RWPE2 (cell line): ENCODE data around the gene NTRK1.

Experiments
- ATAC-seq: fragments of 200-7000 bp; cut with Tn5 transposase; 3 replicates; pipeline ENCODE4 v1.9.1; 2021; ENCODE audit warnings: low read depth
- DNase-seq: peaks from one replicate; pipeline ENCODE4 v3.0.0-alpha.2; 2020; ENCODE audit warnings: low spot score
- H3K27ac ChIP-seq: fragments of 450-650 bp; 2 replicates; pipeline ENCODE4 v1.5.1; 2017; ENCODE audit warnings: mild to moderate bottlenecking; ENCODE audit not compliant: poor library complexity, severe bottlenecking
- H3K27me3 ChIP-seq: fragments of 250-450 bp; sonication (Bioruptor Pico); 2 replicates; pipeline ENCODE4 v1.5.1; 2021; ENCODE audit warnings: mild to moderate bottlenecking, moderate library complexity; ENCODE audit not compliant: insufficient read depth, poor library complexity, severe bottlenecking
- H3K36me3 ChIP-seq: fragments of 250-450 bp; sonication (Bioruptor Pico); 2 replicates; pipeline ENCODE4 v1.5.1; 2020; ENCODE audit warnings: low read depth, mild to moderate bottlenecking, moderate library complexity
- H3K4me1 ChIP-seq: fragments of 250-450 bp; sonication (Bioruptor Pico); 2 replicates; pipeline ENCODE4 v1.5.1; 2021; ENCODE audit warnings: mild to moderate bottlenecking, moderate library complexity; ENCODE audit not compliant: insufficient read depth, poor library complexity, severe bottlenecking
- H3K4me3 ChIP-seq: fragments of 250-450 bp; sonication (Bioruptor Pico); 2 replicates; pipeline ENCODE4 v1.5.1; 2021; ENCODE audit warnings: mild to moderate bottlenecking, moderate library complexity; ENCODE audit not compliant: severe bottlenecking
- H3K9me3 ChIP-seq: fragments of 250-450 bp; sonication (Bioruptor Pico); 2 replicates; pipeline ENCODE4 v1.5.1; 2021; ENCODE audit warnings: mild to moderate bottlenecking, moderate library complexity; ENCODE audit not compliant: severe bottlenecking
- TF ChIP-seq, protein P1 (sequence below): fragments of 450-650 bp; IDR thresholded peaks from one replicate; pipeline ENCODE4 v1.5.1; 2017; ENCODE audit warnings: mild to moderate bottlenecking, moderate library complexity; ENCODE audit not compliant: poor library complexity, severe bottlenecking

NTRK1 gene

DNA sequence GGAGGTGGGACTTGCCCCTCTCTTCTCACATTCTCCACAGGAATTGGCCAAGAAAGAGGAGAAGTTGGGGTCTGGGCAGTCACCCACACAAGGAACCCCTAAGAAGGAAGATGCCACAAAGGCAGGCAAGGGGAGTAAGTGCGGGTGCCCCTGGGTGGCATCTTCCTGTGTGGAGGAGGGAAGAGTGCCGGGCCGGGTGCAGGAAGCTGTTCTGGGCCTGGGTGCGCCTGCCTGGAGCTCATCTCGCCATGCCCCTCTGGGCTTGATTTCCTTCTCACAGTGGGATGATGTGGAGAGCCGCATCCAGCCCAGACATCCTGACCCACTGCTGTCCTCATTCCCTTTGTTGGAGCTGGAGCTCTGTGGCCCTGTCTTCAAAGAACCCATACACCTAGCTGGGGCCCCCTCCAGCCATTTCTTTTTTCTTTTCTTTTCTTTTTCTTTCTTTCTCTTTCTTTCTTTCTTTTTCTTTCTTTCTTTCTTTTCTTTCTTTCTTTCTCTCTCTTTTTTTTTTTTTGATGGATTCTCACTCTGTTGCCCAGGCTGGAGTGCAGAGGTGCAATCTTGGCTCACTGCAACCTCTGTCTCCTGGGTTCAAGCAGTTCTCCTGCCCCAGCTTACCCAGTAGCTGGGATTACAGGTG, 69.1 kb downstream of the NTRK1 start:
- no peak for ATAC-seq
- peaks cover 9% of the 10 kb centered on the region for H3K27me3 ChIP-seq
- no peaks in the 10 kb centered on the region for H3K4me1 ChIP-seq
- no peaks in the 10 kb centered on the region for H3K36me3 ChIP-seq
- no peaks in the 10 kb centered on the region for H3K9me3 ChIP-seq
- TF ChIP-seq, protein P1, sequence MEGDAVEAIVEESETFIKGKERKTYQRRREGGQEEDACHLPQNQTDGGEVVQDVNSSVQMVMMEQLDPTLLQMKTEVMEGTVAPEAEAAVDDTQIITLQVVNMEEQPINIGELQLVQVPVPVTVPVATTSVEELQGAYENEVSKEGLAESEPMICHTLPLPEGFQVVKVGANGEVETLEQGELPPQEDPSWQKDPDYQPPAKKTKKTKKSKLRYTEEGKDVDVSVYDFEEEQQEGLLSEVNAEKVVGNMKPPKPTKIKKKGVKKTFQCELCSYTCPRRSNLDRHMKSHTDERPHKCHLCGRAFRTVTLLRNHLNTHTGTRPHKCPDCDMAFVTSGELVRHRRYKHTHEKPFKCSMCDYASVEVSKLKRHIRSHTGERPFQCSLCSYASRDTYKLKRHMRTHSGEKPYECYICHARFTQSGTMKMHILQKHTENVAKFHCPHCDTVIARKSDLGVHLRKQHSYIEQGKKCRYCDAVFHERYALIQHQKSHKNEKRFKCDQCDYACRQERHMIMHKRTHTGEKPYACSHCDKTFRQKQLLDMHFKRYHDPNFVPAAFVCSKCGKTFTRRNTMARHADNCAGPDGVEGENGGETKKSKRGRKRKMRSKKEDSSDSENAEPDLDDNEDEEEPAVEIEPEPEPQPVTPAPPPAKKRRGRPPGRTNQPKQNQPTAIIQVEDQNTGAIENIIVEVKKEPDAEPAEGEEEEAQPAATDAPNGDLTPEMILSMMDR = no peak
- H3K27ac ChIP-seq = no peak overlapping the region
- no peak overlapping the region for H3K4me3 ChIP-seq
- DNase-seq = no peak

DNA sequence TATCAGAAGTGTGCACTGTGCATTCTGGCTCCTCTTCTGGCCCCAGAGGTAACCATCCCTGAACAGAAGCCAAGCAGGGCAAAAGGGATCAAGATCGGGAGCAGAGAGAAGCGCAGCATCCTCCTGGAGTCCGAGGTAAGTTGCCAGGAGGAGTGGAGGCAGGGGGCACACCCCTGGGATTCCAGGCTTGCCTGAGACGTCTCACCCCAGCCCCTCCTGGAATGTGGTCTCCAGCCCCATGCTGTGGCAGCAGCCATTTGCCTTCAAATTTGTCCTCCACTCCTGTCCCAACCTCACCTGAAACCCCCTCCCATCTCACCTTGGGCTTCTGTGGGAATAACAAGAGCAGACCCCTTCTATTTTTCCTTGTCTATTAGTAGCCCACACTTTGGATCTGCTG, 69.8 kb downstream of the NTRK1 start:
- H3K27me3 ChIP-seq = peaks cover 9% of the 10 kb centered on the region
- DNase-seq = no peak

More for the DNA sequence above, 69.8 kb downstream of the NTRK1 start:
- no peak for ATAC-seq
- Histone ChIP-seq H3K4me3 (no peak overlapping the region), H3K36me3 (no peaks in the 10 kb centered on the region), H3K27ac (no peak overlapping the region), H3K9me3 (no peaks in the 10 kb centered on the region), H3K4me1 (no peaks in the 10 kb centered on the region)
- TF ChIP-seq, protein P1 = no peak
